Fibroblast of skin of right quadriceps (primary cell): ENCODE results near the gene LIN7B.
"Not testable (repeated sequence)": the region's sequence is repeated elsewhere in the genome, so short reads cannot be mapped to it uniquely, and the experiment has no call there.

Experiments
- DNase-seq: peaks from one replicate; pipeline ENCODE4 v3.0.0-alpha.2; 2013

The LIN7B gene

DNA sequence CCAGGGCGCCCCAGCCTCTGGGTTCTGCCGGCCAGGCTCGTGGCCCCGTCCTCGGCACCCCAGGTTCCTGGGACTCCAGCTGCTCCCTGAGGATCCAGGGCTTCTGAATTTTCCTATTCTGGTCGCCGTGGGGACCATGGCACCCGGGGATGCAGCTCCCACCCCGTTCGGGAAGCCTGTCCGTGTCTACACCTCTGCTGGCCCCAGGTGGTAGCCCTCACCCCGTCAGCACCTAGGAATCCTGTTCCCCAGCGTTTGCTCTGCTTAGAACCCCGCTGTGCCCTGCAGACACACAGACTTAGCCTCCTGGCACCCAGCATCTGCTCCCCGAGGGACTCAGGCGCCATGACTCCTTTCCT lies 6.1 kb downstream of the LIN7B start:
- no peak for DNase-seq

DNA sequence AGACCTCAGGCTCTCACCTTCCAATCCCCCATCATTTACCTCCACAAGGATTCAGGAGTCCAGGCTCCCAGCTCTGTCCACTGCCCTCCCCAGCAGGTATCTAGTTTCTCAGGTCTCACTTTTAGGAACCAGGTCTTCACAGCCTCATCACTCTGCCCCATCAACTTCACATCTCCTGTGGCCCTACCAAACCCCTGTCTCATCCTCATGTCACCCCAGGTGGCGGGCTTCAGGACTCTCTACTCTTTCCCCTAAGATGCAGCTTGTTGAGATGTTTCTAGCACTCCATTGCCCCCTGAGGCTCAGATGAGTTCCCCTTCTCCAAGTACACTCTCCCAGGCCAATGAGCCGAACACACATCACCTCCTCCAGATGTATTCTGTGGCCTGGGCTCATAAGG lies 6.7 kb downstream of the LIN7B start:
- no peak for DNase-seq

- not testable (repeated sequence) for DNase-seq
These were observed 7.7 kb downstream of the LIN7B start for GRCh38 chr19:49121841-49122240.

DNA sequence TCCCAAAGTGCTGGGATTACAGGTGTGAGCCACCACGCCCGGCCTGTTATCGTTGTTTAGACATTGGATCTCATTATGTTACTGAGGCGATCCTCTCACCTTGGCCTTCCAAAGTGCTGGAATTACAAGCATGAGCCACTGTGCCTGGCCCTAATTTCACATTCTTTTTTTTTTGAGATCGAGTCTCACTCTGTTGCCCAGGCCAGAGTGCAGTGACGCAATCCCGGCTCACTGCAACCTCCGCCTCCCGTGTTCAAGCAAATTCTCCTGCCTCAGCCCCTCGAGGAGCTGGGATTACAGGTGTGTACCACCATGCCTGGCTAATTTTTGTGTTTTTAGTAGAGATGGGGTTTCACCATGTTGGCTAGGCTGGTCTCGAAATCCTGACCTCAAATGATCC lies 9.1 kb downstream of the LIN7B start:
- not testable (repeated sequence) for DNase-seq

DNA sequence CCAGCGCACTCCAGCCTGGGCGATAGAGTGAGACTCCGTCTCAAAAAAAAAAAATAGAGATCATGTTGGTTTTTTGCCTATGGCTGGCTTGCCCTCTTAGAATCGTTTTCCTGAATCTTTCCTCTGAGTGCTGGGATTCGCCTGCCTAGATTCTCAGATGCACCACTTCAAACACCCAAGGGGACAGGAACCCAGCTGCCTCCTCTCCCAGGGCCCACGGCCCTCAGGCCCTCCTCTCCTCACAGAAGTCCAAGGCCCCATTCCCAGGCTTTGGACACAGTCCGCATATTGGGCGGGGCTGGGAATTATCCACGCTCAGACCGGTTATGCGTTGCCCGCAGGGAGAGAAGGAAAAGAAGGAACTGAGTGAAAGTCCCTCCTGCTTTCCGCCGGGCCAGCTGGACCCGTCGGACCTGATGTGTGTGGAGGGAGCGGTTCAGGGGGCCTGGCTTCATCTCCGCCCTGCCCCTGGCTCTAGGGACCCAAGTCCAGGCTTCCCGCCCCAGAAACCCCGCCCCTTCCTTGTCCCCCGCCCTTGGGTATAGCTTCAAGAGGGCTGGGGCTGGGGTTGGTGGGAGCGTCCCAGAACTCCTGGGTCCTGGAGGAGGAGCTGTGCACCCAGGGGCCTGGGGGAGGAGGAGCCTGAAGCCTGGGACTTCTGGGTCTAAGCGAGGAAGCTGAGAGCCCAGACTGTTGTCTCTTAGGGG lies 11.0 kb downstream of the LIN7B start:
- no peak for DNase-seq

GRCh38 chr19:49126575-49126974 lies 12.4 kb downstream of the LIN7B start:
- DNase-seq = no peak

- DNase-seq = not testable (repeated sequence)
These were observed 13.1 kb downstream of the LIN7B start for GRCh38 chr19:49127225-49127624.

DNA sequence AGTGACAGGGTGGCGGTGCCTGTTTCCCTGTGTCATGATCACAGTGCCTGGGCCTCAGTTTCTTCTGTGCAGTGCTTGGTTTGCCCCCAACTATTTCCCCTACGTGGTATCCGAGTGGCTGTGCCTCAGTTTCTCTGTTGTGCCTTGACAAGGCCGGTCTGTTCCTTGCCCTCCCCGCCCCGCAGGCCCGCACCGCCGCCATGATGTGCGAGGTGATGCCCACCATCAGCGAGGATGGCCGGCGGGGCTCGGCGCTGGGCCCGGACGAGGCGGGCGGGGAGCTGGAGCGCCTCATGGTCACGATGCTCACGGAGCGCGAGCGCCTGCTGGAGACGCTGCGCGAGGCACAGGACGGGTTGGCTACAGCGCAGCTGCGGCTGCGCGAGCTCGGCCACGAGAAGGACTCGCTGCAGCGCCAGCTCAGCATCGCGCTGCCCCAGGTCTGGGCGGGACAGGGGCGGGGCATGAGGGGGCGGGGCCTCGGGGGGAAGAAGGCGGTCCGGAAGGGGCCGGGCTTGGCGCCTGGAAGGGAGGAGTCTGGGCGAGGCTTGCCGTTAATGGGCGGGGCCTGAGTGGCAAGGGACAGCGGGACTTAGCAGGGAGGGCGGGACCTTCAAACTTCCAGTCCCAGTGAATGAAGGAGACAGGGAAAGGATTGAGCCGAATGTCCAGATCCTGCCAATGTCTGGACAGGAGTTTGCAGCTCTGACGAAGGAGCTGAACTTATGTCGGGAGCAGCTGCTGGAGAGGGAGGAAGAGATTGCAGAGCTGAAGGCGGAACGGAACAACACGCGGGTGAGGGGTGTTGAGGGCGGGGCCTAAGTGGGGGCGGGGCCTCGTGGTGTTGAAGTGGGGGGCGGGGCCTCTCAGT lies 13.7 kb downstream of the LIN7B start:
- DNase-seq = peak; percentile 97

DNA sequence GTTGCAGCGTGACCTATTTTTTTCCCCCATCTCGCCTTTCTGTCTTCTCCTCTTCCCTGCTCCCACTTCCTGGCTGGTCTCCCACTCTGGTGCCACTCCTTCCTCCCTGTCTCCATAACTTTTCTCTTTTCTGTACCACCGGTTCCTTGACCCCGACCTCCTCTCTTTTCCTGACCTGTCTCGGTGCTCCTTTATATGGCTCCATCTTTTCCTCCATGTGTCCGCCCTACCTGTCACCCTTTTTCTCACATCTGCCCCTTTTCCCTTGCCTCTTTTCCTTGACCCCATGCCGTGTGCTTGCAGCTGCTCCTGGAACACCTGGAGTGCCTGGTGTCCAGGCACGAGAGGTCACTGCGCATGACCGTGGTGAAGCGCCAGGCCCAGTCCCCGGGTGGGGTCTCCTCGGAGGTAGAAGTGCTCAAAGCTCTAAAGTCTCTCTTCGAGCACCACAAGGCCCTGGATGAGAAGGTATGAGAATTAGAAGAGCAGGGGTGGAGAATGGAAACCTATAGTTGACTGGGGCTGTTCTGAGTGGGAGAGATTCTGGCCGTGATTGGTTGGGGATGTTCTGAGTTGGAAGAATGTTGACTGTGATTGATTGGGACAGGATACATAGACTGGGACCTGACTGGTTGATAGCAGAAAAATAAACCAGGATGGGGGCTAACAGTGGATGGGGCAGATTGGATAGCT lies 14.5 kb downstream of the LIN7B start:
- no peak for DNase-seq

DNA sequence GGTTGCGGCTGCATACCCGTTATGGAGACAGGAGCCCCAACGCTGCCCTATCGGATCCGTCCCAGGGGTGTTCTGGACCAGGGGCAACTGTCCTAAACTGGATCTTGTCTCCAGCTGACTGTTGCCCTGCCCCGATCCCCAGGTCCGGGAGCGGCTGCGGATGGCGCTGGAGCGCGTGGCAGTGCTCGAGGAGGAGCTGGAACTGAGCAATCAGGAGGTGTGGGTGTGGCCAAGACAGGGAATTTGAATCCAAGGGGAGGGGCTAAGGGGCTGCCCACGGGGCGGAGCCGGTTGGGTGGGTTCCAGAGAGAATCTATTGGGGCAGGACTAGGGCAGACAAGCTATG lies 15.0 kb downstream of the LIN7B start:
- peak; percentile 48 for DNase-seq

DNA sequence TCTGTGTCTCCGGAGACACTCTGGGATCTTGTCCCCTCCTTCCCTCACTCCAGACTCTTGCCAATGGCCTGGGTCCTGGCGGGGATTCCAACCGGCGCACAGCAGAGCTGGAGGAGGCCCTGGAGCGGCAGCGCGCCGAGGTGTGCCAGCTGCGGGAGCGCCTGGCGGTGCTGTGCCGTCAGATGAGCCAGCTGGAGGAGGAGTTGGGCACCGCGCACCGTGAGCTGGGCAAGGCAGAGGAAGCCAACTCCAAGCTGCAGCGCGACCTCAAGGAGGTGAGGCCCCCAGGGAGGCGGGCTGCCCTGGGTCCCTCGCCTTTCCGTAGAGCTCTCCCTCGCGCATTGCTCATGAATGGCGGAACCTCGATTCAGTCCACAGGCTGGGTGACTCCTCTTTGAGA lies 16.2 kb downstream of the LIN7B start:
- DNase-seq = no peak

DNA sequence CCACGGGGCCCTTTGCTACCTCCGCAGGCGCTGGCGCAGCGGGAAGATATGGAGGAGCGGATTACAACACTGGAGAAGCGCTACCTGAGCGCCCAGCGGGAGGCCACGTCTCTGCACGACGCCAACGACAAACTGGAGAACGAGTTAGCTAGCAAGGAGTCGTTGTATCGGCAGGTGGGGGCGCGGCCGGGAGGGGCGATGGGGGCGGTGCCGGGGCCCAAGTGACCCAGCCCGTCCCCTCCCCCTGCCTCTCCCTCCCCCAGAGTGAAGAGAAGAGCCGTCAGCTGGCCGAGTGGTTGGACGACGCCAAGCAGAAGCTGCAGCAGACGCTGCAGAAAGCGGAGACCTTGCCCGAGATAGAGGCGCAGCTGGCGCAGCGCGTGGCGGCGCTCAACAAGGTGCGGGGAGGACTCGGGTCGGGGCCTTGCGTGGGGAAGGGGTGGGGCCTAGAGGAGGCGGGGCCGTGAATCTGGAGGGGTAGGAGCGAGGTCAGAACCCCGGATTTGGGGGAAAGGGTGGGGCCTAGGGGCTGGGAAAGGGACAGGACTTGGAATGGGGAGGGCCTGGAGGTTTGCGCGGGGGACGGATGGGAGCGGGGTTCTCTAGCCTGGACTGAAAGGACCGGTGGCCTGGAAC lies 18.9 kb downstream of the LIN7B start:
- no peak for DNase-seq

- DNase-seq = peak; percentile 58
These were observed 19.7 kb downstream of the LIN7B start for GRCh38 chr19:49133621-49134454.

- DNase-seq = no peak
These were observed 21.5 kb downstream of the LIN7B start for GRCh38 chr19:49135686-49136085.

GRCh38 chr19:49136771-49137171 lies 22.6 kb downstream of the LIN7B start:
- DNase-seq = no peak

DNA sequence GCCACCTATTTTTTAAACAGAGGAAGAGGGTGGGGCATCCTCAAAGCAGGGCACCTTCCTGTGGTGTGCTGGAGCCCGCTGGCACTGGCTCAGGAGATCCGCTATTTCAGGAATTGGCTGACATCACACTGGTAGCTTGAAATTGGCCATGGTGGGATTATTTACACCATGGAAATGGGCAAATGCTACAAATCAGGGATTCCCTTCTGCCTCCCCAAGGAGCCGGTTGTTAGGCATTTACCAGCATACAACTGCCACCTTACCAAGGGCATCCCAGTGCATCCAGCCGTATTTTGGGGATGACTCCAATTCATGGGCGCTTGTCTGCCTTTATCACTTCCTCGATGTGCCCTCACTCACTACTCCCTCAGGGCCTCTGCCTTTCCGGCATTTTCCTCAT lies 26.8 kb downstream of the LIN7B start:
- DNase-seq = no peak

GRCh38 chr19:49141352-49141751 lies 27.2 kb downstream of the LIN7B start:
- no peak for DNase-seq

GRCh38 chr19:49142866-49143335 lies 28.7 kb downstream of the LIN7B start:
- DNase-seq = peak; percentile 90

- DNase-seq = peak; percentile 77
These were observed 31.6 kb downstream of the LIN7B start for GRCh38 chr19:49145573-49146407.

- DNase-seq = not testable (repeated sequence)
These were observed 32.2 kb downstream of the LIN7B start for GRCh38 chr19:49146408-49146770.

- no peak for DNase-seq
These were observed 34.0 kb downstream of the LIN7B start for GRCh38 chr19:49148044-49148682.
